ENCODE data around the gene S100A13. TPM values are rescaled to one million over a fixed set of nuclear protein-coding genes. Genes with fewer than 3 reads are reported as not detected.

Gene S100A13
- total and polyA plus RNA-seq, 10 of the 15 experiments (the other 5 are each of a cell fraction or from before 2014, with no cell fraction given) = 5.7 to 30.9 (median 9.1) TPM

GRCh38 chr1:153633754-153634665, 6.7 kb upstream of the S100A13 start, which contains the start of gene CHTOP:
TSS of gene CHTOP (plus strand) at chr1:153634066. CDS start at chr1:153636589, 2,523 bp downstream.
- Histone ChIP-seq H3K9ac (ENCODE audit: control insufficient read depth, insufficient read depth, low read length) (peak within 1 kb of the TSS; percentile 97), H3K4me1 (ENCODE audit: control insufficient read depth, insufficient read depth, low read length) (peaks cover 6% of the 10 kb centered on the region), H3K27me3 (replicated peaks in 1 of 2; ENCODE audit: control insufficient read depth in 2 of 2, insufficient read depth in 2 of 2, low read length in 1 of 2) (no peaks in the 10 kb centered on the region), H4K20me1 (ENCODE audit: control insufficient read depth, insufficient read depth) (no peaks in the 10 kb centered on the region), H3K79me2 (ENCODE audit: control insufficient read depth, insufficient read depth, low read length) (peaks cover 31% of the 10 kb centered on the region), H3K4me3 (peak within 1 kb of the TSS; percentile 89), H3K36me3 (ENCODE audit: control insufficient read depth in 2 of 2, insufficient read depth in 2 of 2, low read length in 1 of 2) (peaks cover 1 to 23% of the 10 kb centered on the region in 2 experiments; a peak in 3 of 4 replicates), H2AFZ (ENCODE audit: control insufficient read depth, low read depth, low read length) (peak within 1 kb of the TSS; percentile 51), H3K4me2 (ENCODE audit: control insufficient read depth, insufficient read depth) (peak within 1 kb of the TSS; percentile 90), H3K27ac (ENCODE audit: control insufficient read depth, insufficient read depth) (peak within 1 kb of the TSS; percentile 98), H3K9me3 (replicated peaks; ENCODE audit: control insufficient read depth, insufficient read depth, low read length) (no peaks in the 10 kb centered on the region)
- in situ Hi-C loops (cut with MboI) = no loop called here
- peak; percentile 96 for ATAC-seq
- CTCF ChIA-PET = interaction anchor here (0.6 to 3.0 kb wide), 17 partner anchors 10 to 400 kb away, joined by 3 to 25 read pairs (median 5); partner anchors contain the start of genes ILF2 and S100A6
- POLR2A ChIA-PET = interaction anchor here (0.5 to 2.4 kb wide), 25 partner anchors 10 to 329 kb away, joined by 3 to 35 read pairs (median 4); partner anchors contain the start of genes INTS3, S100A4, S100A6 and SLC39A1
- WGBS (ENCODE audit: insufficient coverage, insufficient replicate concordance, low lambda C conversion rate, missing lambda C conversion rate) = 2% methylated on average over 61 of the region's 65 CpGs
- intact Hi-C loops (cut with micrococcal nuclease; ENCODE audit: unreplicated experiment) = loop anchor here (2.0 kb wide), 1 partner anchor 37 kb away; the partner anchor contains the start of gene ILF2
- peak; percentile 99 for FAIRE-seq
- RAD21 ChIA-PET (ENCODE audit: unreplicated experiment) = interaction anchor here (0.6 to 3.1 kb wide), 20 partner anchors 9 to 371 kb away, joined by 3 to 13 read pairs (median 4); partner anchors contain the start of genes INTS3, JTB, RAB13 and S100A6
- SMC1A ChIA-PET (ENCODE audit: uncharacterized antibody, unreplicated experiment) = interaction anchor here (0.6 to 3.0 kb wide), 21 partner anchors 10 to 354 kb away, joined by 3 to 29 read pairs (median 4); partner anchors contain the start of gene SNAPIN
- DNase-seq (ENCODE audit: low read depth, low spot score) = peak; percentile 95
- BruUV-seq (replicated peaks) = TSS peak; percentile 88
- no peak for TF ChIP-seq KAT2A (conservative IDR thresholded peaks at IDR 0.05; ENCODE audit: control insufficient read depth, low read depth, low read length)
- TF ChIP-seq BCL11A (IDR thresholded peaks at IDR 0.05; ENCODE audit: low read depth, low read length) = no peak
- no peak for TF ChIP-seq STAT1 (conservative IDR thresholded peaks at IDR 0.05)
- no peak for TF ChIP-seq ZNF274 (IDR thresholded peaks at IDR 0.05; ENCODE audit: insufficient read depth, insufficient read length)
- peak; percentile 98 for TF ChIP-seq NBN (IDR thresholded peaks at IDR 0.05)
- peak; percentile 97 for TF ChIP-seq SMAD5 (IDR thresholded peaks at IDR 0.05; ENCODE audit: low read depth)
- TF ChIP-seq MTA2 (IDR thresholded peaks at IDR 0.05; ENCODE audit: low read depth) = no peak
- peak; percentile 85 for TF ChIP-seq ZNF687 (IDR thresholded peaks at IDR 0.05)
- TF ChIP-seq RELB (IDR thresholded peaks at IDR 0.05; ENCODE audit: low read depth) = peak; percentile 99
- no peak for TF ChIP-seq GABPA (IDR thresholded peaks at IDR 0.05; ENCODE audit: low read depth)
- TF ChIP-seq KDM1A (IDR thresholded peaks at IDR 0.05; ENCODE audit: borderline replicate concordance) = no peak
- peak; percentile 94 for TF ChIP-seq TAF1 (IDR thresholded peaks at IDR 0.05; ENCODE audit: borderline replicate concordance, low read depth, low read length)
- TF ChIP-seq ZBTB4 (CRISPR knock-in tag; IDR thresholded peaks at IDR 0.05) = no peak
- TF ChIP-seq SRF (IDR thresholded peaks at IDR 0.05; ENCODE audit: low read depth in 2 of 2, low read length in 2 of 2) = 0 out of 4 replicates have a peak, but pooled peaks of 1 of the 2 experiments have one; percentile 26
